Thoracic aorta (tissue), 2 donors: Measurements from ENCODE around the gene CD247. TPM values are rescaled to one million over a fixed set of nuclear protein-coding genes. Genes with fewer than 3 reads are reported as not detected.

Source experiments
- ATAC-seq: fragments of 150-250 bp; one replicate; pipeline ENCODE4 v1.8.0; 2017; ENCODE audit warnings: low read depth; ENCODE audit not compliant: insufficient number of reproducible peaks, low FRiP score
- DNase-seq: peaks from one replicate; pipeline ENCODE4 v3.0.0-alpha.2; 2020; ENCODE audit warnings: low spot score
- H3K27ac ChIP-seq, 2 donors: fragments of 200-600 bp; sonication (generic); 1 replicate in 1 of 2; 2 replicates in 1 of 2; pipeline ENCODE4 v1.5.1; 2016; ENCODE audit warnings: mild to moderate bottlenecking in 2 of 2, moderate library complexity in 2 of 2
- H3K27me3 ChIP-seq: fragments of 200-600 bp; sonication (generic); replicated peaks from 2 replicates; pipeline ENCODE4 v1.6.0; 2016; ENCODE audit warnings: mild to moderate bottlenecking; ENCODE audit not compliant: insufficient read depth
- H3K36me3 ChIP-seq: fragments of 200-600 bp; sonication (generic); one replicate; pipeline ENCODE4 v1.5.1; 2016
- H3K4me1 ChIP-seq, 2 donors: fragments of 200-600 bp; sonication (generic); 1 replicate in 1 of 2; 2 replicates in 1 of 2; pipeline versions ENCODE4 v1.5.1 to v1.6.0; 2016; ENCODE audit warnings: low read depth in 2 of 2, mild to moderate bottlenecking in 1 of 2; ENCODE audit not compliant: control insufficient read depth in 1 of 2
- H3K4me3 ChIP-seq: fragments of 200-600 bp; sonication (generic); 2 replicates; pipeline ENCODE4 v1.5.1; 2016; ENCODE audit warnings: mild to moderate bottlenecking
- H3K9me3 ChIP-seq: fragments of 200-600 bp; sonication (generic); 2 replicates; pipeline ENCODE4 v1.5.1; 2016
- CTCF ChIP-seq: fragments of 200-600 bp; sonication (generic); IDR thresholded peaks from one replicate; pipeline ENCODE4 v1.5.1; 2019; ENCODE audit warnings: antibody characterized with exemption
- total RNA-seq, 2 donors: library from RNA; depleted of rRNA; stranded (reverse); fragments of >200 nt; gene quantifications; one replicate each; pipeline versions ENCODE4 v1.1.0 to v1.2.3, GENCODE V29; 2016

Gene CD247
- total RNA-seq, 2 donors from 2014 or later: 1.6 to 8.5 TPM

- no peaks in the 10 kb centered on the region for H3K27me3 ChIP-seq
- peaks cover 13 to 42% of the 10 kb centered on the region in 2 donors for H3K4me1 ChIP-seq
- H3K27ac ChIP-seq: no peak overlapping the region
- TF ChIP-seq CTCF: no peak
- H3K4me3 ChIP-seq: no peak overlapping the region
- peaks cover 4% of the 10 kb centered on the region for H3K36me3 ChIP-seq
- DNase-seq: no peak
- H3K9me3 ChIP-seq: no peaks in the 10 kb centered on the region
- no peak for ATAC-seq
These were observed 28.6 kb upstream of the CD247 start for GRCh38 chr1:167546935-167547334.

- Histone ChIP-seq H3K4me3 (no peak overlapping the region), H3K9me3 (no peaks in the 10 kb centered on the region), H3K36me3 (peaks cover 4% of the 10 kb centered on the region), H3K4me1 (peaks cover 10 to 26% of the 10 kb centered on the region in 2 donors), H3K27ac (no peak overlapping the region), H3K27me3 (no peaks in the 10 kb centered on the region)
- no peak for DNase-seq
- no peak for TF ChIP-seq CTCF
- no peak for ATAC-seq
These were observed 27.0 kb upstream of the CD247 start for GRCh38 chr1:167545349-167545748.

- peaks cover 10 to 18% of the 10 kb centered on the region in 2 donors for H3K4me1 ChIP-seq
- no peak for DNase-seq
- H3K9me3 ChIP-seq: no peaks in the 10 kb centered on the region
- H3K27ac ChIP-seq: no peak overlapping the region
- ATAC-seq: no peak
- H3K4me3 ChIP-seq: no peak overlapping the region
- H3K36me3 ChIP-seq: peaks cover 4% of the 10 kb centered on the region
- no peaks in the 10 kb centered on the region for H3K27me3 ChIP-seq
- no peak for TF ChIP-seq CTCF
These were observed 26.2 kb upstream of the CD247 start for GRCh38 chr1:167544447-167545093.

GRCh38 chr1:167543199-167543990, 25.1 kb upstream of the CD247 start:
- no peaks in the 10 kb centered on the region for H3K9me3 ChIP-seq
- peaks cover 6 to 7% of the 10 kb centered on the region in 2 donors for H3K4me1 ChIP-seq
- DNase-seq: no peak
- peaks cover 4% of the 10 kb centered on the region for H3K36me3 ChIP-seq
- H3K27ac ChIP-seq: no peak overlapping the region
- H3K27me3 ChIP-seq: no peaks in the 10 kb centered on the region
- no peak for TF ChIP-seq CTCF
- ATAC-seq: no peak
- no peak overlapping the region for H3K4me3 ChIP-seq
